ENCODE results near the gene GFY. TPM values are rescaled to one million over a fixed set of nuclear protein-coding genes. Genes with fewer than 3 reads are reported as not detected.

GFY gene
- total and polyA plus RNA-seq, 9 of the 15 experiments (the other 6 are each of a cell fraction or from before 2014, with no cell fraction given): 0.06 to 0.40 (median 0.19) TPM; not detected in 3

DNA sequence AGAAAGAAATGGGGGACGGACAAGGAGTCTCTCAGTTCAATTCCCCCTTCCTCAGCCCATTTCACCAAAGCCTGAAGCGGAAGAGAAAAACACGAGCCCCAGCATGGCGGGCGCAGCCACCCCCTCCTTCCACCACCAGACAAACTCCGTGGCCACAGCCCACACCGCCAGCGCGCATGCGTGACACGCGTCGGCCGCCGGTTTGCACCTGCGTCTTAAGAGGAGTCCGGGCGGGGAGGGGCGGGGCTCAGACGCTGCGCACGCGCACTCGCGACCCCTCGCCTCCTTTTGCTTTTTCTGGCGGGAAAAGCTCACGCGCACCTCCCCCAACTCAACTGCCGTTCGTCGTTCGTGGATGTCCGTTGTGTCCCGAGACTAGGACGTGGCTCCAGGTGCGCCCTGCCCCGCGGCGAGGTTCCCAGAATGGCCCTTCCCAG is 37.2 kb upstream of the GFY start, which contains the start of gene KASH5 (continued):
- TF ChIP-seq, protein P1, sequence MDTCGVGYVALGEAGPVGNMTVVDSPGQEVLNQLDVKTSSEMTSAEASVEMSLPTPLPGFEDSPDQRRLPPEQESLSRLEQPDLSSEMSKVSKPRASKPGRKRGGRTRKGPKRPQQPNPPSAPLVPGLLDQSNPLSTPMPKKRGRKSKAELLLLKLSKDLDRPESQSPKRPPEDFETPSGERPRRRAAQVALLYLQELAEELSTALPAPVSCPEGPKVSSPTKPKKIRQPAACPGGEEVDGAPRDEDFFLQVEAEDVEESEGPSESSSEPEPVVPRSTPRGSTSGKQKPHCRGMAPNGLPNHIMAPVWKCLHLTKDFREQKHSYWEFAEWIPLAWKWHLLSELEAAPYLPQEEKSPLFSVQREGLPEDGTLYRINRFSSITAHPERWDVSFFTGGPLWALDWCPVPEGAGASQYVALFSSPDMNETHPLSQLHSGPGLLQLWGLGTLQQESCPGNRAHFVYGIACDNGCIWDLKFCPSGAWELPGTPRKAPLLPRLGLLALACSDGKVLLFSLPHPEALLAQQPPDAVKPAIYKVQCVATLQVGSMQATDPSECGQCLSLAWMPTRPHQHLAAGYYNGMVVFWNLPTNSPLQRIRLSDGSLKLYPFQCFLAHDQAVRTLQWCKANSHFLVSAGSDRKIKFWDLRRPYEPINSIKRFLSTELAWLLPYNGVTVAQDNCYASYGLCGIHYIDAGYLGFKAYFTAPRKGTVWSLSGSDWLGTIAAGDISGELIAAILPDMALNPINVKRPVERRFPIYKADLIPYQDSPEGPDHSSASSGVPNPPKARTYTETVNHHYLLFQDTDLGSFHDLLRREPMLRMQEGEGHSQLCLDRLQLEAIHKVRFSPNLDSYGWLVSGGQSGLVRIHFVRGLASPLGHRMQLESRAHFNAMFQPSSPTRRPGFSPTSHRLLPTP (IDR thresholded peaks at IDR 0.05; ENCODE audit: borderline replicate concordance, extremely low read depth, insufficient read length): no peak
- TF ChIP-seq MTA3 (IDR thresholded peaks at IDR 0.05; ENCODE audit: borderline replicate concordance): no peak
- TF ChIP-seq, protein P2, sequence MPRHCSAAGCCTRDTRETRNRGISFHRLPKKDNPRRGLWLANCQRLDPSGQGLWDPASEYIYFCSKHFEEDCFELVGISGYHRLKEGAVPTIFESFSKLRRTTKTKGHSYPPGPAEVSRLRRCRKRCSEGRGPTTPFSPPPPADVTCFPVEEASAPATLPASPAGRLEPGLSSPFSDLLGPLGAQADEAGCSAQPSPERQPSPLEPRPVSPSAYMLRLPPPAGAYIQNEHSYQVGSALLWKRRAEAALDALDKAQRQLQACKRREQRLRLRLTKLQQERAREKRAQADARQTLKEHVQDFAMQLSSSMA (CRISPR knock-in tag; IDR thresholded peaks at IDR 0.05): no peak
- no peak for TF ChIP-seq HIVEP1 (CRISPR knock-in tag; IDR thresholded peaks at IDR 0.05)
- TF ChIP-seq PTRF (tag; IDR thresholded peaks at IDR 0.05): no peak
- TF ChIP-seq ATF1 (CRISPR knock-in tag; IDR thresholded peaks at IDR 0.05): no peak
- TF ChIP-seq ATF1 (tag; IDR thresholded peaks at IDR 0.05): no peak
- TF ChIP-seq ZNF766 (CRISPR knock-in tag; conservative IDR thresholded peaks at IDR 0.05): no peak
- no peak for TF ChIP-seq ARID2 (IDR thresholded peaks at IDR 0.05)
- TF ChIP-seq, protein P3, sequence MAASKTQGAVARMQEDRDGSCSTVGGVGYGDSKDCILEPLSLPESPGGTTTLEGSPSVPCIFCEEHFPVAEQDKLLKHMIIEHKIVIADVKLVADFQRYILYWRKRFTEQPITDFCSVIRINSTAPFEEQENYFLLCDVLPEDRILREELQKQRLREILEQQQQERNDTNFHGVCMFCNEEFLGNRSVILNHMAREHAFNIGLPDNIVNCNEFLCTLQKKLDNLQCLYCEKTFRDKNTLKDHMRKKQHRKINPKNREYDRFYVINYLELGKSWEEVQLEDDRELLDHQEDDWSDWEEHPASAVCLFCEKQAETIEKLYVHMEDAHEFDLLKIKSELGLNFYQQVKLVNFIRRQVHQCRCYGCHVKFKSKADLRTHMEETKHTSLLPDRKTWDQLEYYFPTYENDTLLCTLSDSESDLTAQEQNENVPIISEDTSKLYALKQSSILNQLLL (CRISPR knock-in tag; IDR thresholded peaks at IDR 0.05; ENCODE audit: borderline replicate concordance): no peak
- no peak for TF ChIP-seq ZBTB1 (CRISPR knock-in tag; IDR thresholded peaks at IDR 0.05; ENCODE audit: borderline replicate concordance, low read depth)
- no peak for TF ChIP-seq HMGN3 (IDR thresholded peaks at IDR 0.05; ENCODE audit: borderline replicate concordance, extremely low read depth, insufficient read length, low read depth, low read length)
- no peak for TF ChIP-seq RBM25 (IDR thresholded peaks at IDR 0.05; ENCODE audit: low read depth, low read length, severe bottlenecking)
- TF ChIP-seq, protein P4, sequence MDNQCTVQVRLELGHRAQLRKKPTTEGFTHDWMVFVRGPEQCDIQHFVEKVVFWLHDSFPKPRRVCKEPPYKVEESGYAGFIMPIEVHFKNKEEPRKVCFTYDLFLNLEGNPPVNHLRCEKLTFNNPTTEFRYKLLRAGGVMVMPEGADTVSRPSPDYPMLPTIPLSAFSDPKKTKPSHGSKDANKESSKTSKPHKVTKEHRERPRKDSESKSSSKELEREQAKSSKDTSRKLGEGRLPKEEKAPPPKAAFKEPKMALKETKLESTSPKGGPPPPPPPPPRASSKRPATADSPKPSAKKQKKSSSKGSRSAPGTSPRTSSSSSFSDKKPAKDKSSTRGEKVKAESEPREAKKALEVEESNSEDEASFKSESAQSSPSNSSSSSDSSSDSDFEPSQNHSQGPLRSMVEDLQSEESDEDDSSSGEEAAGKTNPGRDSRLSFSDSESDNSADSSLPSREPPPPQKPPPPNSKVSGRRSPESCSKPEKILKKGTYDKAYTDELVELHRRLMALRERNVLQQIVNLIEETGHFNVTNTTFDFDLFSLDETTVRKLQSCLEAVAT (IDR thresholded peaks at IDR 0.05): no peak
- no peak for TF ChIP-seq CBX8 (IDR thresholded peaks at IDR 0.05; ENCODE audit: borderline replicate concordance, extremely low read depth, low read depth, low read length, poor library complexity, severe bottlenecking)
- TF ChIP-seq, protein P5, sequence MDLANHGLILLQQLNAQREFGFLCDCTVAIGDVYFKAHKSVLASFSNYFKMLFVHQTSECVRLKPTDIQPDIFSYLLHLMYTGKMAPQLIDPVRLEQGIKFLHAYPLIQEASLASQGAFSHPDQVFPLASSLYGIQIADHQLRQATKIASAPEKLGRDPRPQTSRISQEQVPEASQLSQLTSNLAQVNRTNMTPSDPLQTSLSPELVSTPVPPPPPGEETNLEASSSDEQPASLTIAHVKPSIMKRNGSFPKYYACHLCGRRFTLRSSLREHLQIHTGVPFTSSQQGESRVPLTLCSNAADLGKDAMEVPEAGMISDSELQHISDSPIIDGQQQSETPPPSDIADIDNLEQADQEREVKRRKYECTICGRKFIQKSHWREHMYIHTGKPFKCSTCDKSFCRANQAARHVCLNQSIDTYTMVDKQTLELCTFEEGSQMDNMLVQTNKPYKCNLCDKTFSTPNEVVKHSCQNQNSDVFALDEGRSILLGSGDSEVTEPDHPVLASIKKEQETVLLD (IDR thresholded peaks at IDR 0.05): peak; percentile 85; the same call in 1 of the 2 replicates
- TF ChIP-seq ZNF780A (CRISPR knock-in tag; IDR thresholded peaks at IDR 0.05): no peak
- TF ChIP-seq ZNF707 (CRISPR knock-in tag; conservative IDR thresholded peaks at IDR 0.05): no peak
